Measurements from ENCODE around the gene LRCH2. TPM values are rescaled to one million over a fixed set of nuclear protein-coding genes. Genes with fewer than 3 reads are reported as not detected.

Gene LRCH2
- total RNA-seq, 6 experiments from 2014 or later, result 0.07 to 0.23 (median 0.12) TPM

DNA sequence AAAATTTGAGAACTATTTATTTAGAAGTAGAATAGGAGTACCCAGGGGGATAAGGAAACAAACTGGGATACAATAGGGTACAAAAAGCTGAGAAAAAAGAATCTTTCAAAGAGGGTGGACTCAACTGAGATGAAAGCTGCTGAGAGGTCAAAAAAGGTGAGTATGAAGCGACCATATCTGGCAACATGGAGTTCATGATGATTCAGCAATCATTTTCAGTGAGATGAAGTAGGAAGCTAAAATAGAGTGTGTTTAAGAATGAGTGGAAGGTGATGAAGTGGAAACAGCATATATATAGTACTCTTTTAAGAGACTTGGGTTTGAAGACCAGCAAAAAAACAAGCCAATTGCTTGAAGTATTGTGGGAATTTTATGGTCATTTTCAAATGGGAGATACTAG is 144.5 kb downstream of the LRCH2 start:
- Histone ChIP-seq H3K4me1 (no peaks in the 10 kb centered on the region), H3K4me3 (no peak overlapping the region), H3K9me3 (no peaks in the 10 kb centered on the region), H3K27me3 (no peaks in the 10 kb centered on the region), H3K36me3 (no peaks in the 10 kb centered on the region), H3K27ac (no peak overlapping the region)
- no peak for DNase-seq
- intact Hi-C loops (cut with DNase I), result no loop called here
- ATAC-seq, result no peak
- 23% methylated on average over 1 of the region's 1 CpG for WGBS (ENCODE audit: insufficient coverage, low coverage, low lambda C conversion rate, missing lambda C conversion rate)
- TF ChIP-seq, protein P1, sequence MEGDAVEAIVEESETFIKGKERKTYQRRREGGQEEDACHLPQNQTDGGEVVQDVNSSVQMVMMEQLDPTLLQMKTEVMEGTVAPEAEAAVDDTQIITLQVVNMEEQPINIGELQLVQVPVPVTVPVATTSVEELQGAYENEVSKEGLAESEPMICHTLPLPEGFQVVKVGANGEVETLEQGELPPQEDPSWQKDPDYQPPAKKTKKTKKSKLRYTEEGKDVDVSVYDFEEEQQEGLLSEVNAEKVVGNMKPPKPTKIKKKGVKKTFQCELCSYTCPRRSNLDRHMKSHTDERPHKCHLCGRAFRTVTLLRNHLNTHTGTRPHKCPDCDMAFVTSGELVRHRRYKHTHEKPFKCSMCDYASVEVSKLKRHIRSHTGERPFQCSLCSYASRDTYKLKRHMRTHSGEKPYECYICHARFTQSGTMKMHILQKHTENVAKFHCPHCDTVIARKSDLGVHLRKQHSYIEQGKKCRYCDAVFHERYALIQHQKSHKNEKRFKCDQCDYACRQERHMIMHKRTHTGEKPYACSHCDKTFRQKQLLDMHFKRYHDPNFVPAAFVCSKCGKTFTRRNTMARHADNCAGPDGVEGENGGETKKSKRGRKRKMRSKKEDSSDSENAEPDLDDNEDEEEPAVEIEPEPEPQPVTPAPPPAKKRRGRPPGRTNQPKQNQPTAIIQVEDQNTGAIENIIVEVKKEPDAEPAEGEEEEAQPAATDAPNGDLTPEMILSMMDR (IDR thresholded peaks at IDR 0.05), result no peak
- TF ChIP-seq POLR2A (IDR thresholded peaks at IDR 0.05), result no peak

DNA sequence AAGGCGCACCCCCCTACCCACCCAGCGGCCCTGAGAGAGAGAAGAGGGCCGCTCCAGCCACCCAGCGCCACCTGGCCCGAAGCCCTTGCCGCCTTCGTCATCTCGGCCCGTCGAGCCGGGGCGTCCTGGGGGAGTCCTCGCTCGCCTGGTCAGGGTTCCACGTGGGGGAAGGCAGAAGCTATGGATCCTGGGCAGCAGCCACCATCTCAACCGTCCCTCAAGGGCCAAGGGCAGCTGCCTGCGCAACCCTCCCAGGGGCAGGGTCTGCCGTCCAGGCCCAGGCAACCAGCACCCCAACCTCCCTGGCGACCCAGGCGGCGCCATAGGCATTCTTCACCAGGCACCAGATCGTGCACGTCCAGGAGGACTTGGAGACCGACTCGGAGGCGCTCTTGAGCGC is 165.0 kb downstream of the LRCH2 start:
- WGBS (ENCODE audit: insufficient coverage, low coverage, low lambda C conversion rate, missing lambda C conversion rate), result no CpG with 5 or more reads among the region's 27 CpGs
- peak in 1 of 4 donors; percentile 27 for ATAC-seq
- DNase-seq, result peak in 2 of 3 donors; percentile 14 to 42
- Histone ChIP-seq H3K36me3 (no peaks in the 10 kb centered on the region), H3K27ac (no peak overlapping the region), H3K4me1 (no peaks in the 10 kb centered on the region), H3K4me3 (no peak overlapping the region), H3K9me3 (no peaks in the 10 kb centered on the region), H3K27me3 (no peaks in the 10 kb centered on the region)
- no peak for TF ChIP-seq POLR2A (IDR thresholded peaks at IDR 0.05)
- TF ChIP-seq, protein P1 (IDR thresholded peaks at IDR 0.05), result no peak
- intact Hi-C loops (cut with DNase I), result no loop called here

DNA sequence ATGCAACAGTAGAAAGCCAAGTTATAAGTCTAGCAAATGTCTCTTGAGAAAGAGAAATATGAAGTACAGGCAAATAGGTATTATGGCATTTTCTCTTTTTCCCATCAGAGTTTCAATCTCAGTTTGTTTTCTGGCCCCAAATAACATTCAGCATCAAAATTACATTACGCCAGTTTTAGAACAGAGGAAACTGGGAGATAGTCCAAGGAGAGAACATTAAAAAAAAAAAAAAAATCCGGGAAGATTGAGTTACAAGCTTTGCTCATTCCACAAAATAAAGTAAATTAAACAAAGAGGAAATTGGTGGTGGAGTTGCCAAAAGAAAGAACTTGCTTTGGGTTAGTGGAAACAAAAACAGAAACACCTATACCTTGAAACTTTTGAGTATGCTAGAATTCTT is 166.1 kb downstream of the LRCH2 start:
- WGBS (ENCODE audit: insufficient coverage, low coverage, low lambda C conversion rate, missing lambda C conversion rate), result 40% methylated on average over 2 of the region's 2 CpGs
- ATAC-seq (no peak), DNase-seq (no peak)
- Histone ChIP-seq H3K27ac (no peak overlapping the region), H3K4me3 (no peak overlapping the region), H3K4me1 (no peaks in the 10 kb centered on the region), H3K36me3 (no peaks in the 10 kb centered on the region), H3K9me3 (no peaks in the 10 kb centered on the region), H3K27me3 (no peaks in the 10 kb centered on the region)
- intact Hi-C loops (cut with DNase I), result no loop called here
- TF ChIP-seq POLR2A (IDR thresholded peaks at IDR 0.05), result no peak
- TF ChIP-seq, protein P1 (IDR thresholded peaks at IDR 0.05), result no peak

DNA sequence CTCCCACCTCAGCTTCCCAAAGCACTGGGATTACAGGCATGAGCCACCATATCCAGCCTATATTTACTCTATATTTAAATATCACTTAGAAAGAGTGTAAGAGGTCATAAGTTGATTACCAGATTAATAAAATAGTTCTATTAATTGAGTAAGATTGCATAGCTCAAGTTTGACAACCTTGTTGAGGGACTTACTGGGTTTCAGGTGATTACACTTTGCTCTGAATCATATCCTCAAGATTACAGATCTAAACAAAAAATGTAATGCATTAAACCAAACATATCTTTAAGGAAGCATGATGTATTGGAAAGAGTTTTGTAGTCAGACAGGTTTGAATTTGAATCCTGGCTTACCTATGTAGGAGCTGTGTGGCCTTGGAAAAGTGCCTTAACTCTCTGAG is 168.6 kb downstream of the LRCH2 start:
- Histone ChIP-seq H3K4me3 (no peak overlapping the region), H3K36me3 (no peaks in the 10 kb centered on the region), H3K27me3 (no peaks in the 10 kb centered on the region), H3K9me3 (no peaks in the 10 kb centered on the region), H3K27ac (no peak overlapping the region), H3K4me1 (no peaks in the 10 kb centered on the region)
- DNase-seq (no peak), ATAC-seq (no peak)
- TF ChIP-seq, protein P1 (IDR thresholded peaks at IDR 0.05), result no peak
- intact Hi-C loops (cut with DNase I), result no loop called here

Small RNA genes lying within 50 kb of the gene (small RNA-seq; reads per million reads assigned to genes)
- gene RF00019, result 0 reads per million in 2 experiments
- gene SNORA35B, result 15.2 to 29.5 reads per million in 2 experiments

Other genes with a start within 250 kb of the LRCH2 start
- 1 to 10 TPM in 5 of 6 experiments, under 1 TPM in 1; 0.57 to 6.8 (median 2.2) TPM for gene IL13RA2, start 216.5 kb downstream of the LRCH2 start, total RNA-seq
- not detected for gene RBMXL3, start 44.7 kb downstream of the LRCH2 start, total RNA-seq
- not detected for gene LUZP4, start 55.6 kb upstream of the LRCH2 start, total RNA-seq